GM12872 (cell line): ENCODE results near the gene COL18A1.

ENCODE experiments used
- TF ChIP-seq, protein P1 (sequence below): IDR thresholded peaks from 3 replicates; pipeline ENCODE4 v1.5.1; 2011; ENCODE audit warnings: low read depth, mild to moderate bottlenecking, low read length, moderate library complexity; ENCODE audit not compliant: insufficient read depth

COL18A1 gene

DNA sequence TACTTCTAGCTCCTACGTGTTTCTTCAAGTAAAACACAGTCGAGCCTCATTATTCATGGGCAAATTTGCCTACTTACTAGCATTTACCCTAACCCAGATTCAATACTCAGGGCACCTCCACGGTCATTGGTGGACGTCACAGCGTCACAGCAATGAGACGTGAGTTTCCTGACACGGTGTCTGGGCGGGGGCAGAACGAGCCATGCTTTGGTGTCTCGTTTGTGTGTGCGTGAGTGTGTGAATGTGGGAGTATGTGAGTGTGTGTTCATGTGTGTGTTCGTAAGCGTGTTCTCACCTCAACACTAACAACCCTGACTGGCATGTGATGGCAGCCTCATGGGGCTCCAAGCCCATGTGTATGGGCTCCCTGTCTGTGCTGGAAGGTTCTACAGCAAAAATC lies 17.5 kb upstream of the COL18A1 start:
- TF ChIP-seq, protein P1, sequence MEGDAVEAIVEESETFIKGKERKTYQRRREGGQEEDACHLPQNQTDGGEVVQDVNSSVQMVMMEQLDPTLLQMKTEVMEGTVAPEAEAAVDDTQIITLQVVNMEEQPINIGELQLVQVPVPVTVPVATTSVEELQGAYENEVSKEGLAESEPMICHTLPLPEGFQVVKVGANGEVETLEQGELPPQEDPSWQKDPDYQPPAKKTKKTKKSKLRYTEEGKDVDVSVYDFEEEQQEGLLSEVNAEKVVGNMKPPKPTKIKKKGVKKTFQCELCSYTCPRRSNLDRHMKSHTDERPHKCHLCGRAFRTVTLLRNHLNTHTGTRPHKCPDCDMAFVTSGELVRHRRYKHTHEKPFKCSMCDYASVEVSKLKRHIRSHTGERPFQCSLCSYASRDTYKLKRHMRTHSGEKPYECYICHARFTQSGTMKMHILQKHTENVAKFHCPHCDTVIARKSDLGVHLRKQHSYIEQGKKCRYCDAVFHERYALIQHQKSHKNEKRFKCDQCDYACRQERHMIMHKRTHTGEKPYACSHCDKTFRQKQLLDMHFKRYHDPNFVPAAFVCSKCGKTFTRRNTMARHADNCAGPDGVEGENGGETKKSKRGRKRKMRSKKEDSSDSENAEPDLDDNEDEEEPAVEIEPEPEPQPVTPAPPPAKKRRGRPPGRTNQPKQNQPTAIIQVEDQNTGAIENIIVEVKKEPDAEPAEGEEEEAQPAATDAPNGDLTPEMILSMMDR: no peak

DNA sequence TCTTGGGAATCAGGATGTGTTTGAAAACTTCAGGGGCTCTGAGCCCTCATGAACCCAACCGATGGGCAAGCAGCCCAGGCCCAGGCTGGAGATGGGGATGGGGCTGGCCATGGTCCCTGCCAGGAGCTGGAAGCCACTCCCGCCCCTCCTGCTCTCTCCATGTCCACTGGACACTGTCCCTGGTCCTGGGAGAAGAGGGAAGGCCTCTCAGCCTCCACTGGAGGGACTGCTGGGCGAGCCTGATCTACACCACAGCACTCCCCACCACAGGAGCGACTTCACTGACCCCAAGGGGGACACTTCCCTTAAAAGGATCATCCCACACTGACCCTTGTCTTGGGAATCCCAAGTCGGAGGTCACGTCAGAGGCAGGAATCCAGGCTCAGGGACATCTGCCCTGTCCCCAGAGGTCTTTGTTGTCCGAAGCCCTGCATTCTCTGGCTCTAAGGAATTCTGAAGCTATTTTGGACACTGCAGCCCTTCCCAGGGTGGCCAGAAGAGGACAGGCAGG lies 16.9 kb upstream of the COL18A1 start:
- TF ChIP-seq, protein P1: no peak

DNA sequence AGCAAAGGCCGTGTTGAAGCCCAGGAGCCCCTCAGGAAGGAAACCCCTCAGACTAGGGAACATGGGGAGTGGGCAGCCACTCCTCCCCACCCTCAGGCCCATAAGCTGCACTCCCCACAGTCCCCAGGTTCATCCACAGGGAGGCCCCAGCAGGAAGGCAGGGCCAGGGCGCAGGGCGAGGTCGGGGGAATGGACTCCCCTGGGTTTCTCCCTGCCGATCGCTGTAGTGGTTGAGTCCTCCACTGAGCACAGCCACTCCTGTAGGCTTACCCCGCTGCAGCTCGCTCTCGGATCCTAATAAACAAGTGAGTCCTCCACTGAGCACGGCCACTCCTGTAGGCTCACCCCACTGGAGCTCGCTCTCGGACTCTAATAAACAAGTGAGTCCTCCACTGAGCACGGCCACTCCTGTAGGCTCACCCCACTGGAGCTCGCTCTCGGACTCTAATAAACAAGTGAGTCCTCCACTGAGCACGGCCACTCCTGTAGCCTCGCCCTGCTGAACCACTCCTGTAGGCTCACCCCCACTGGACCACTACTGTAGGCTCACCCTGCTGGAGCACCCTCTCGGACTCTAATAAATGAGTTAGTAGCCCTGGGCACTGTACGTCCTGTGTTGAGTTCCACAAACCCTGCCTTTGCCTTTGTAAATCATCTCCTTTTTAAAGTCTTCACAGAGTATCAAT lies 16.2 kb upstream of the COL18A1 start:
- TF ChIP-seq, protein P1: no peak

DNA sequence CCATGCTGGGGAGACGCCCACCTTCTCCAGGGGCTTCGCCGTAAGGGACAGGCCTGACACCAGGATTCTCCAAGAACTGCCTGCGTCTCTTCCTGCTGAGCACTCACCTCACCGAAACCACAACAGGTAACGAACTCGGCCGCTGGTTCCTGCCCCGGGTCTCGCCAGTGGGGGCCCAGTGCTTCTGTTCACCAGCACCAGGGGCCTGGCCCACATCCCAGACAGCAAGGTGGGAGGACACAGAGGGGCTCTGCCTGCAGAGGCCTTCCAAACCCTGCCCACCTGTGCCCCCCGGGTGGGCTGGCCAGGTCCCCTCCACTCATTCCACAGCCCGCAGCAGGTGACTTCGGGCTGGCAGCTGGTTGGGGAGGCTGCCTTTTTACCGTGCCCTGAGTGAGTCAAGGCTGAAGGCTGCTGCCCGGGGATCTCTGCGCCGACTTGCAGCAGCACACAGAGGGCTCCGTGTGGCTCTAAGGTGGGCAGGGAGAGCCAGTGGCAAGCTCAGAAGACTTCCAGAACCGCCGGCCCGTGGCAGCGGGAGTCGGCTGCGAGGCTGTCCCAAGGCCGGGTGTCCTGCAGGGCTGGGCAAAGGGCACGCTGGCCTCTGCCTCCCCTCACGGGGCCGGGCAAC lies 14.7 kb upstream of the COL18A1 start:
- TF ChIP-seq, protein P1: no peak

DNA sequence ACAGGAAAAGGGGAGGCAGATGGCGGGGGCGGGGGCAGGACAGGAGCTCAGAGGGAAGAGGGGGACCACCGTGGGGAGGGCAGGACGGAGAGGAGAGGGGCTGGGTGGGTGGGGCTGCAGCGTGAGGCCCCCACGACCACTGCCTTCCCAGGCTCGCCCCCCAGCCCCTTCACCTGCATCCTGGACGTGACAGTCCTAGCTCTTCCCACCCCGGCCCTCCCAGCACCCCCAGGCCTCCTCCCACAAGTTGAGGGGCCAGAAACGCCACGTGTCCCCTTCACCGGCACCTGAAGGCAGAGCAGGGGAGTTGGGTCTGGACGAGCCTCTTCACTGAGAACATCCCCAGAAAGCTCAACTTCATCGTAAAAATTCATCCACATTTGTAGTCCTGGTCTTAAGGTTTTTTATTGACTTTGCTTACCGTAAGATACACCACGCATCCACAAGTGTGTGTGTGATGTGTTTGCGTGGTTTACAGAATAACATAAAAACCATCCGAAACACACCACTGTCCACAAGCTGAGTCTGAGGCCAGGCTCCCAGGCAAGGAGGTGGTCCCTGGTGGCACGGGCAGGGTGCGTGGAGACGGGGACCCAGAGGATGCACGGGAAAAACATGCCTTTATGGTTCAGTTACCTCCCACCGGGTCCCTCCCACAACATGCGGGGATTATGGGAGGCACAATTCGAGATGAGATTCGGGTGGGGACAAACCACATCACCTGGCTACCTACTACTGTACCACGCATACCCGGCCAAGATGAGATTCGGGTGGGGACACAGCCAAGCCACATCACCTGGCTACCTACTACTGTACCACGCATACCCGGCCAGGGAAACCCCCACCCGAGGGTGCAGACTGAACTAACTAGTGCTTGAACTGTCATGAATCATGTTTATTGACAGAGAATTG lies 13.9 kb upstream of the COL18A1 start:
- TF ChIP-seq, protein P1: no peak

DNA sequence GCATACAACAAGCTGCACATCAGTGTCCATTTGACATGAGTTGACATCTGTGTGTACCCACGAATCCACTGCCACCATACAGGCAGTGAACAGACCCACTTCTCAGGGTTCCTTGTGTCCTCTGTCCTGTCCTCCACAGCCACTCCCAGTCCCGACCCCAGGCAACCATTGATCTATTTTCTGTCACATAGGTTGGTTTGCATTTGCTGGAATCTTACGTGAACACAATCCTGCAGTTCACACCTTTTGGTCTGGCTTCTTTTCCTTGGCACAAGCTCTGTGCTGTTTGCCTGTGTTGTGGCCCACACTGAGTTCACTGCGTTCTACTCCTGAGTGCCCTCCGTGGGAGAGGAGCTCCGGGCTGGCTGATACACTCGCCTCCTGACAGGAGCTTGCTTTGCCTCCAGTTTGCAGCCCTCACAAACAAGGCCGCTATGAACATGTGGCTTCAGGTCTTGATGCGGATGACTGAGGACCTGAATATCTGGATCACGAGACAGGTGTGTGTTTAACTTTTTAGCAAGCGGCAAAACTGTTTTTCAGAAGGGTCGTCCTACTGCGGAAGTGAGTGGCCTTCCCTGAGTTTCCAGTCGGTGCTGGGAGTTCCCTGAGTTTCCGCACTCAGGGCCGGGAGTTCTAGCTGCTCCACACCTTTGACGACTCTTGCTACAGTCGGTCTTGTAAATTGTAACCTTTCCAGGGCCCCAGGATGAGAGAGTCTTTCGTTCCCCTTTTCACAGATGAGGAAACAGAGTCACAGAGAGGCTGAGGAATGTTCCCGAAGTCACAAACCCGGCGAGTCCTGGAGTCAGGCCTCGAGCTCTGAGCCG lies 13.0 kb upstream of the COL18A1 start:
- TF ChIP-seq, protein P1: no peak
